ENCODE results near the gene GNB1. TPM values are rescaled to one million over a fixed set of nuclear protein-coding genes. Genes with fewer than 3 reads are reported as not detected.
"Not testable (repeated sequence)": the region's sequence is repeated elsewhere in the genome, so short reads cannot be mapped to it uniquely, and the experiment has no call there.

Gene GNB1
- total RNA-seq, 2 experiments from 2014 or later, result 396 to 403 TPM

DNA sequence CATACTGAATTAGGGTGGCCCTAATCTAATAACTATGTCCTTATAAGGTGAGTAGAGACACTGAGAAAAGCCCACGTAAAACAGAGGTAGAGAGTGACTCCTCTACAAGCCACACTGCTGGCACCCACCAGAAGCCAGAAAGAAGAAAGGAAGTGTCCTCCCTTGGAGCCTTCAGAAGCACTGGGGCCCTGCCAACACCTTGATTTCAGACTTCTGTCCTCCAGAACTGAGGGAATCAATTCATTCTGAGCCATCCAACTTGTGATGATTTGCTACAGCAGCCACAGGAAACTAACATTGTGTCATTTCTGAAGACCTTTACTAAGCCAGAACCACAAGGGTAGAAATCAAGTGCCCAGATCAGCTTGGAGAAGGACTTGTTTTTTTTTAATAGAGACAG, 15.0 kb downstream of the GNB1 start:
- intact Hi-C loops (cut with micrococcal nuclease), result loop anchor here (1.0 to 5.0 kb wide), 5 partner anchors 12 to 52 kb away; no protein-coding TSS in a partner anchor
- Mint-ChIP-seq H3K4me1 (ENCODE audit: low read depth) (peaks cover 78% of the 10 kb centered on the region), H3K9me3 (no peaks in the 10 kb centered on the region), H3K4me3 (no peak overlapping the region), H3K27ac (peak overlapping the region; percentile 79), H3K27me3 (no peaks in the 10 kb centered on the region), H3K36me3 (peaks cover 28% of the 10 kb centered on the region)
- ChIA-PET CTCF (interaction anchor here (1.3 to 1.5 kb wide), 2 partner anchors 12 to 30 kb away, joined by 3 to 4 read pairs; no protein-coding TSS in a partner anchor), POLR2A (interaction anchor here (1.2 to 1.5 kb wide), 2 partner anchors 11 to 52 kb away, joined by 3 to 9 read pairs; no protein-coding TSS in a partner anchor)
- peak; percentile 80 for DNase-seq

DNA sequence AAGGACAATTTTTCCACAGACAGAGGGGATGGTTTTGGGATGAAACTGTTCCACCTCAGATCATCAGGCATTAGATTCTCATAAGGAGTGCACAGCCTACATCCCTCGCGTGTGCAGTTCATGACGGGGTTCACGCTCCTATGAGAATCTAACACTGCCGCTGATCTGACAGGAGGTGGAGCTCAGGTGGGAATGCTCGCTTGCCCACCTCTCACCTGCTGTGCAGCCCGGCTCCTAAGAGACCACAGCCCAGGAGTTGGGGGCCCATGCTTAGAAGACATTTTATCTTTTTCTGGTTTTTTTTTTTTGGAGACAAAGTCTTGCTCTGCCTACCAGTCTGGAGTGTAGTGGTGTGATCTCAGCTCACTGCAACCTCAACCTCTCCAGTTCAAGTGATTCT, 16.0 kb downstream of the GNB1 start:
- ChIA-PET POLR2A (interaction anchor here (0.6 kb wide), 1 partner anchor 25 kb away, joined by 4 read pairs; no protein-coding TSS in a partner anchor), CTCF (interaction anchor here (0.6 to 1.1 kb wide), 3 partner anchors 34 to 191 kb away, joined by 3 to 6 read pairs (median 5); no protein-coding TSS in a partner anchor)
- peaks cover 80% of the 10 kb centered on the region for H3K4me1 Mint-ChIP-seq (ENCODE audit: low read depth)
- H3K9me3 Mint-ChIP-seq, result no peaks in the 10 kb centered on the region
- H3K36me3 Mint-ChIP-seq, result peaks cover 26% of the 10 kb centered on the region
- intact Hi-C loops (cut with micrococcal nuclease), result loop anchor here (2.0 to 5.0 kb wide), 2 partner anchors 18 to 33 kb away; no protein-coding TSS in a partner anchor
- H3K27me3 Mint-ChIP-seq, result no peaks in the 10 kb centered on the region
- no peak overlapping the region for H3K27ac Mint-ChIP-seq
- no peak for DNase-seq
- no peak overlapping the region for H3K4me3 Mint-ChIP-seq

- H3K27me3 Mint-ChIP-seq, result no peaks in the 10 kb centered on the region
- H3K9me3 Mint-ChIP-seq, result no peaks in the 10 kb centered on the region
- ChIA-PET CTCF (no interaction called here), POLR2A (no interaction called here)
- peaks cover 21% of the 10 kb centered on the region for H3K36me3 Mint-ChIP-seq
- H3K27ac Mint-ChIP-seq, result no peak overlapping the region
- DNase-seq, result no peak
- intact Hi-C loops (cut with micrococcal nuclease), result no loop called here
- H3K4me1 Mint-ChIP-seq (ENCODE audit: low read depth), result peaks cover 74% of the 10 kb centered on the region
- H3K4me3 Mint-ChIP-seq, result no peak overlapping the region
These were observed 17.7 kb downstream of the GNB1 start for GRCh38 chr1:1873186-1873585.

DNA sequence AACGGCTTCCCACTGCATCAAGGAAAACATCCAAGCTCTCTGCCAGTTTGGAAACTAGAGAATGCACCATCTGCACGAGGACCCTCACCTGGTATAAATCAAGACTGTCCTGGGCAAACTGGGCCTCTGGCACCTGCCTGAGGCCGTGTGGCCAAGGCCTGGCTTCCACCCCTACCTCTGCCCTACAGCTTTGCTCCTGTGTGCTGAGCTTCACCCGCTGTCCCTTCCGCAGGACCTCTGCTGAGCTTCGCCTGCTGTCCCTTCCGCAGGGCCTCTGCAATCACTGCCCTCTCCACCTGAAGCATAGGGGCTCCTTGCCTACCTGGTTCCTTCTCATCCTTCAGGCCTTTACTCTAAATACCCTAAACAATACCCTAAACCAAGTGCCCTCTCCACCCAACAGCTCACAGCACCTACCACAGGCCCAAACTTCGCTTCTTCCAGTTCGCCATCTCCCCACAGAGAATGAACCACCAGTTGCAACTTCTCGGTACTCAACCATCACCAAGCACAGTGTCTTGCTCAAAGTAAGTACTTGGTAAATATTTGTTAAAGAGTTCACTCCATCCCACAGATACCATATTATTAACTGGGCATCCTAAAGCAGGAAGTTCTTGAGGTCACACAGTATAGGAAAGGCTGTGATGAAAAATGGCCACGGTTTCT, 18.4 kb downstream of the GNB1 start:
- intact Hi-C loops (cut with micrococcal nuclease), result no loop called here
- DNase-seq, result no peak
- H3K4me1 Mint-ChIP-seq (ENCODE audit: low read depth), result peaks cover 68% of the 10 kb centered on the region
- H3K4me3 Mint-ChIP-seq, result no peak overlapping the region
- H3K27ac Mint-ChIP-seq, result peak overlapping the region; percentile 13
- no peaks in the 10 kb centered on the region for H3K27me3 Mint-ChIP-seq
- ChIA-PET CTCF (no interaction called here), POLR2A (no interaction called here)
- H3K36me3 Mint-ChIP-seq, result peaks cover 21% of the 10 kb centered on the region
- H3K9me3 Mint-ChIP-seq, result no peaks in the 10 kb centered on the region

- Mint-ChIP-seq H3K4me1 (ENCODE audit: low read depth) (peaks cover 60% of the 10 kb centered on the region), H3K27ac (peak overlapping the region; percentile 15), H3K4me3 (no peak overlapping the region), H3K27me3 (no peaks in the 10 kb centered on the region), H3K36me3 (peaks cover 14% of the 10 kb centered on the region), H3K9me3 (no peaks in the 10 kb centered on the region)
- intact Hi-C loops (cut with micrococcal nuclease), result no loop called here
- ChIA-PET CTCF (no interaction called here), POLR2A (interaction anchor here (0.8 kb wide), 1 partner anchor 20 kb away, joined by 3 read pairs; no protein-coding TSS in a partner anchor)
- no peak for DNase-seq
These were observed 21.4 kb downstream of the GNB1 start for GRCh38 chr1:1869469-1869868.

DNA sequence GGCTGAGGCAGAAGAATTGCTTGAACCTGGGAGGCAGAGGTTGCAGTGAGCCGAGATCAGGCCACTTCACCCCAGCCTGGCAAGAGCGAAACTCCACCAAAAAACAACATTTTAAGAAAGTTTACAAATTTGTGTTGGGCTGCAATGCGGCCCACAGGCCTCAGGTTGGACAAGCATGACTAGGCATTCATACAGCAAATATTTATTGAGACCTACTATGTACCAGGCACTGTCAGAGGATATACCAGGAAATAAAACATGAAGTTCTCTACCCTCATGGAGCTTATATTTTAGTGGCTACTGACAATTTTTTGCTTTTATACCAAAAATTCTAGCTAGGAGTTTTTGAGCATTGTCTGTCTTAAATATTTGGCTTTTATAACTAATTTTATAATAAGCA, 23.7 kb downstream of the GNB1 start:
- ChIA-PET CTCF (interaction anchor here (0.7 to 2.0 kb wide), 2 partner anchors 13 to 39 kb away, joined by 3 to 4 read pairs; no protein-coding TSS in a partner anchor), POLR2A (no interaction called here)
- Mint-ChIP-seq H3K9me3 (no peaks in the 10 kb centered on the region), H3K36me3 (peaks cover 11% of the 10 kb centered on the region), H3K4me3 (no peak overlapping the region), H3K27ac (no peak overlapping the region), H3K4me1 (ENCODE audit: low read depth) (peaks cover 60% of the 10 kb centered on the region), H3K27me3 (no peaks in the 10 kb centered on the region)
- no peak for DNase-seq
- intact Hi-C loops (cut with micrococcal nuclease), result no loop called here

DNA sequence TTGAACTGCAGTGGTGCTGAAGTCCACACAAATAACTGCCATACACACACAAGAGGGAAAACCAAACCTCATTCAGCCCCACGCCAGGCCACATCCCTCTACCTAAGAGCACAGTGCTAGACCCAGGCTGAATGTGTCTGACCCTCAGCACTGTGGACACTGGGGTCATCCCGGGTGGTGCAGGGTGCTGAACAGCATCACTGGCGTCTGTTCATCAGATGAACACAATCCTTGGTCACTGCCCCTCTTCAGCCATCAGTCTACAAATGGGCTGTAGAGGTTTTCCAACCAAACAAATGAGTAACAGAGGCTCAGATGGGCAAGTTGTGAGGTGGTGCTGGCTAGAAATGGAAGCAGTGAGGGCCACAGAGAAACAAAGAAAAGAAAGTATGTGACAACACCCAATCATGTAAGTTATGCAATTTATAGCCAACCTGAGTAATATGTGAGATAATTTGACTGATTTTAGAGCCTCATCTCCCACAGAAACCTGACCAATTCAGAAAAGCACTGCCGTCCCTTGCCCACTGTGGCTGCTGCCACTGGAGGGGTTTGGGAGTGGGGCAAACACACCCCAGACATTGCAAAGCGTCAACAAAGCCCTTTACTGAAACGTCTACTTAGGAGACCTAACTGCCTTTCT, 27.9 kb downstream of the GNB1 start:
- intact Hi-C loops (cut with micrococcal nuclease), result no loop called here
- H3K4me3 Mint-ChIP-seq, result no peak overlapping the region
- H3K27me3 Mint-ChIP-seq, result no peaks in the 10 kb centered on the region
- peak overlapping the region; percentile 68 for H3K27ac Mint-ChIP-seq
- CTCF ChIA-PET, result interaction anchor here (0.7 kb wide), 1 partner anchor 35 kb away, joined by 3 read pairs; no protein-coding TSS in a partner anchor
- peaks cover 6% of the 10 kb centered on the region for H3K36me3 Mint-ChIP-seq
- POLR2A ChIA-PET, result no interaction called here
- H3K9me3 Mint-ChIP-seq, result no peaks in the 10 kb centered on the region
- peaks cover 61% of the 10 kb centered on the region for H3K4me1 Mint-ChIP-seq (ENCODE audit: low read depth)
- no peak for DNase-seq

- intact Hi-C loops (cut with micrococcal nuclease); POLR2A ChIA-PET; H3K36me3 Mint-ChIP-seq; H3K27me3 Mint-ChIP-seq; H3K27ac Mint-ChIP-seq; H3K9me3 Mint-ChIP-seq; DNase-seq; H3K4me3 Mint-ChIP-seq: not testable (repeated sequence)
- CTCF ChIA-PET, result interaction anchor here (1.6 kb wide), 1 partner anchor 44 kb away, joined by 7 read pairs; no protein-coding TSS in a partner anchor
- H3K4me1 Mint-ChIP-seq (ENCODE audit: low read depth), result peaks cover 62% of the 10 kb centered on the region
These were observed 29.1 kb downstream of the GNB1 start for GRCh38 chr1:1861761-1862310.

DNA sequence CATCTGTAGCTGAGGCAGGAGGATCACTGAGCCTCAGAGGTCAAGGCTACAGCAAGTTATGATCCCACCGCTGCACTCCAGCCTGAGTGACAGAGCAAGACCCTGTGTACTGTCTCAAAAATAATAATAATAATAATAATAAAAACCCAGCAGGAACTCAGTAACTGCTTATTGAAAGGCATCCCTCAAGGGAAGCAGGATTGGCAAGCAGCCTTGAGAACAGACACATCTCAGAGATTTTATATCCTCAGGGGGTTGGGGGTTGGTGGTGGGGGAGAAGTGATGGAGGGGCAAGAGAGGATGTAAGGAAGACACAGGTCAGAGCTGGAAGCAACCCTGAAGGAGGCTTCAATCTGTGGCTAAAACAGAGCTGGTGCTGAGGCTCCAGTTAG, 29.6 kb downstream of the GNB1 start:
- H3K4me1 Mint-ChIP-seq (ENCODE audit: low read depth), result peaks cover 61% of the 10 kb centered on the region
- H3K27me3 Mint-ChIP-seq, result no peaks in the 10 kb centered on the region
- H3K9me3 Mint-ChIP-seq, result no peaks in the 10 kb centered on the region
- no peak for DNase-seq
- peaks cover 6% of the 10 kb centered on the region for H3K36me3 Mint-ChIP-seq
- no peak overlapping the region for H3K4me3 Mint-ChIP-seq
- ChIA-PET POLR2A (no interaction called here), CTCF (interaction anchor here (0.7 to 1.6 kb wide), 2 partner anchors 45 to 47 kb away, joined by 3 to 7 read pairs; no protein-coding TSS in a partner anchor)
- intact Hi-C loops (cut with micrococcal nuclease), result no loop called here
- H3K27ac Mint-ChIP-seq, result no peak overlapping the region

DNA sequence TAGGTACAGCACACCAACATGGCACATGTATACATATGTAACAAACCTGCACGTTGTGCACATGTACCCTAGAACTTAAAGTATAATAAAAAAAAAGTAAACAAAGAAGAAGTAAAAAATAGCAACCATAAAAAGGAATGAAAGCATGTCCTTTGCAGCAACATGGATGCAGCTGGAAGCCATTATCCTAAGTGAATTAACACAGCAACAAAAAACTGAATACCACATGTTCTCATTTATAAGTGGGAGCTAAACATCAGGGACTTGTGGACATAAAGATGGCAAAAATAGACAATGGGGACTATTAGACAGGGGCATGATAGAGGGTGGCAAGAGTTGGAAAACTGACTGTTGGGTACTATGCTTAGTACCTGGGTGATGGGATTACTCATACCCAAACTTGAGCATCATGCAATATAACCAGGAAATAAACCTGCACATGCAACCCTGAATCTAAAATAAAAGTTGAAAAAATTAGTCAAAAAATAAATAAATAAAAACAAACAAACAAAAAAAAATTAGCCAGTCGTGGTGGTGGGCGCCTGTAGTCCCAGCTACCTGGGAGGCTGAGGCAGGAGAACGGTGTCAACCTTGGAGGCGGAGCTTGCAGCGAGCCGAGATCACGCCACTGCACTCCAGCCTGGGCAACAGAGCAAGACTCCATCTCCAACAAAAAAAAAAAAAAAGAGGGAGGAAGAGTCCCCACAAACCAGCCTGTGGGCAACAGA, 30.8 kb downstream of the GNB1 start:
- H3K27me3 Mint-ChIP-seq; H3K9me3 Mint-ChIP-seq; DNase-seq; H3K27ac Mint-ChIP-seq; H3K36me3 Mint-ChIP-seq; H3K4me3 Mint-ChIP-seq; intact Hi-C loops (cut with micrococcal nuclease): not testable (repeated sequence)
- ChIA-PET POLR2A (interaction anchor here (0.7 kb wide), 1 partner anchor 36 kb away, joined by 5 read pairs; no protein-coding TSS in a partner anchor), CTCF (interaction anchor here (0.8 kb wide), 1 partner anchor 18 kb away, joined by 3 read pairs; no protein-coding TSS in a partner anchor)
- H3K4me1 Mint-ChIP-seq (ENCODE audit: low read depth), result peaks cover 61% of the 10 kb centered on the region

GRCh38 chr1:1858382-1859086, 32.4 kb downstream of the GNB1 start:
- intact Hi-C loops (cut with micrococcal nuclease), result no loop called here
- H3K36me3 Mint-ChIP-seq, result peaks cover 3% of the 10 kb centered on the region
- no peaks in the 10 kb centered on the region for H3K9me3 Mint-ChIP-seq
- DNase-seq, result peak; percentile 20
- CTCF ChIA-PET, result interaction anchor here (0.9 kb wide), 1 partner anchor 47 kb away, joined by 3 read pairs; no protein-coding TSS in a partner anchor
- no peaks in the 10 kb centered on the region for H3K27me3 Mint-ChIP-seq
- H3K4me1 Mint-ChIP-seq (ENCODE audit: low read depth), result peaks cover 59% of the 10 kb centered on the region
- POLR2A ChIA-PET, result no interaction called here
- H3K4me3 Mint-ChIP-seq, result no peak overlapping the region
- peak overlapping the region; percentile 49 for H3K27ac Mint-ChIP-seq

Data from activated CD4-positive, alpha-beta memory T cell treated with anti-CD3 and anti-CD28 coated beads for 36 hours (primary cell).